IMR-90 (cell line): ENCODE results near the gene PXT1.

ENCODE experiments used
- BHLHE40 ChIP-seq: fragments of 150-350 bp; IDR thresholded peaks from 2 replicates; pipeline ENCODE4 v1.6.1; 2016; ENCODE audit warnings: mild to moderate bottlenecking, low read depth, low read length
- CEBPB ChIP-seq: IDR thresholded peaks from 2 replicates; pipeline ENCODE4 v1.6.1; 2012; ENCODE audit warnings: low read depth, low read length, improper control_type of control experiment
- CHD1 ChIP-seq: IDR thresholded peaks from 2 replicates; pipeline ENCODE4 v1.6.1; 2012; ENCODE audit warnings: low read depth, low read length, improper control_type of control experiment
- MAFK ChIP-seq: IDR thresholded peaks from 2 replicates; pipeline ENCODE4 v1.6.1; 2012; ENCODE audit warnings: low read depth, low read length, improper control_type of control experiment
- MAZ ChIP-seq: IDR thresholded peaks from 2 replicates; pipeline ENCODE4 v1.6.1; 2012; ENCODE audit warnings: low read depth, mild to moderate bottlenecking, low read length, improper control_type of control experiment, moderate library complexity, borderline replicate concordance
- MXI1 ChIP-seq: IDR thresholded peaks from 2 replicates; pipeline ENCODE4 v1.6.1; 2012; ENCODE audit warnings: low read depth, mild to moderate bottlenecking, low read length, moderate library complexity, borderline replicate concordance
- NFE2L2 ChIP-seq: fragments of 150-350 bp; IDR thresholded peaks from 2 replicates; pipeline ENCODE4 v1.6.1; 2016; ENCODE audit warnings: low read depth, mild to moderate bottlenecking, low read length
- POLR2A ChIP-seq: IDR thresholded peaks from 2 replicates; pipeline ENCODE4 v1.6.1; 2012; ENCODE audit warnings: mild to moderate bottlenecking, low read depth, low read length
- RAD21 ChIP-seq: IDR thresholded peaks from 2 replicates; pipeline ENCODE4 v1.6.1; 2012; ENCODE audit warnings: low read length, improper control_type of control experiment
- RCOR1 ChIP-seq: IDR thresholded peaks from 2 replicates; pipeline ENCODE4 v1.6.1; 2012; ENCODE audit warnings: mild to moderate bottlenecking, low read length, improper control_type of control experiment; ENCODE audit not compliant: insufficient replicate concordance
- RFX5 ChIP-seq: IDR thresholded peaks from 2 replicates; pipeline ENCODE4 v1.8.0; 2012; ENCODE audit warnings: low read depth, mild to moderate bottlenecking, low read length, moderate library complexity
- SMC3 ChIP-seq: fragments of 150-350 bp; IDR thresholded peaks from 2 replicates; pipeline ENCODE4 v1.6.1; 2016; ENCODE audit warnings: low read depth, mild to moderate bottlenecking, antibody characterized with exemption, low read length, moderate library complexity
- TF ChIP-seq, protein P1 (sequence below): conservative IDR thresholded peaks from 2 replicates; pipeline ENCODE4 v1.5.1; 2012; ENCODE audit warnings: mild to moderate bottlenecking, low read depth, low read length, improper control_type of control experiment
- TF ChIP-seq, protein P2 (sequence below): fragments of 150-350 bp; IDR thresholded peaks from 2 replicates; pipeline ENCODE4 v1.6.1; 2016; ENCODE audit warnings: low read depth, mild to moderate bottlenecking, low read length, moderate library complexity, borderline replicate concordance

DNA sequence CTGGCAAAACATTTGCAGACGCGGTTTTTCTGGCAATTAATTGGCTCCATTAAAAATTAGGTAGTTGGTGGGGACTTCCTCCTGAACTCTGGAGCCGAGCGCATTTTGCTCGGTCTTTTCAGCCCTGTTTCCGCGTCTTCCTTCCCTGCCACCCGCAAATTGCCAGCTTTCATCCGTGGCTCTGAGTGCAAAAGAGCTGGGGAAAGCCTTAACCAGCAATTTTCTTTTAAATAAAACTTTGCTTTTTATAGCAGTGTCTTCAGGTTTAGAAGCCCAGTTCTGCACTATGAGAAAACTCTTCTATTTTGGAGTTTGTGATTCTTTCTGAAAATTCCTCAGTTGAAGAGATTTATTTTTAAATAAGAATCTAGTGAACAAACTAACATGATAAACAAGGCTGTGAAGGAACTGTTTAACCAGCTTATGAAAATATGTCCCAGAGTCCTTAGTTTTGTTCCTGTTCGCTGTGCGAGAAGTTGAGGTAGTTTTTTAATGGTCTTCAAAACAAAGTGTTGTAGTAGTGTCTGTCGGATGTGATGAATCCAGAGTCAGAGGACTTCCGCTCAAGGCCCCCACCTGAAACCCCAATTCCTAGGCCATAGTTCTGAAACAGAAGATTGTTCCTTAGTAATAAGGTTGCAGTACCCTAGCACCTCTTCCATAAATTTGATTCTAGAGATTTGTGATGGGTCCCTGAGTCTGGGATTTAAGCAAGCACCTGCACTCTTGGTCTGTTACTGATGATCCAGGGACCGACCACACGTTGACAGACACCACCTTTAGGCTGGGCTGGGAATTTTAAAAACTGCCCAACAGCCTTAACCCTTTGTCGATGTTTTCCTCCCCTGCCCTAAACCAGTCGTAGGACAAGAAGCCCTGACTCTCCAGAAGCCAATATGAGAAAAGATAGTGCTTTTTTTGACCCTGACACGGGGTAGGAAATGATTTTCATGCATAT, 1.1 kb upstream of the PXT1 start:
- TF ChIP-seq, protein P1, sequence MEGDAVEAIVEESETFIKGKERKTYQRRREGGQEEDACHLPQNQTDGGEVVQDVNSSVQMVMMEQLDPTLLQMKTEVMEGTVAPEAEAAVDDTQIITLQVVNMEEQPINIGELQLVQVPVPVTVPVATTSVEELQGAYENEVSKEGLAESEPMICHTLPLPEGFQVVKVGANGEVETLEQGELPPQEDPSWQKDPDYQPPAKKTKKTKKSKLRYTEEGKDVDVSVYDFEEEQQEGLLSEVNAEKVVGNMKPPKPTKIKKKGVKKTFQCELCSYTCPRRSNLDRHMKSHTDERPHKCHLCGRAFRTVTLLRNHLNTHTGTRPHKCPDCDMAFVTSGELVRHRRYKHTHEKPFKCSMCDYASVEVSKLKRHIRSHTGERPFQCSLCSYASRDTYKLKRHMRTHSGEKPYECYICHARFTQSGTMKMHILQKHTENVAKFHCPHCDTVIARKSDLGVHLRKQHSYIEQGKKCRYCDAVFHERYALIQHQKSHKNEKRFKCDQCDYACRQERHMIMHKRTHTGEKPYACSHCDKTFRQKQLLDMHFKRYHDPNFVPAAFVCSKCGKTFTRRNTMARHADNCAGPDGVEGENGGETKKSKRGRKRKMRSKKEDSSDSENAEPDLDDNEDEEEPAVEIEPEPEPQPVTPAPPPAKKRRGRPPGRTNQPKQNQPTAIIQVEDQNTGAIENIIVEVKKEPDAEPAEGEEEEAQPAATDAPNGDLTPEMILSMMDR: no peak; the same call in 1 of the 2 replicates
- TF ChIP-seq BHLHE40 (no peak), MAZ (no peak), POLR2A (no peak; the same call in 1 of the 2 replicates), RCOR1 (no peak), NFE2L2 (no peak), CHD1 (no peak), RFX5 (no peak), RAD21 (no peak), SMC3 (no peak), MXI1 (no peak), CEBPB (no peak), MAFK (no peak)
- TF ChIP-seq, protein P2, sequence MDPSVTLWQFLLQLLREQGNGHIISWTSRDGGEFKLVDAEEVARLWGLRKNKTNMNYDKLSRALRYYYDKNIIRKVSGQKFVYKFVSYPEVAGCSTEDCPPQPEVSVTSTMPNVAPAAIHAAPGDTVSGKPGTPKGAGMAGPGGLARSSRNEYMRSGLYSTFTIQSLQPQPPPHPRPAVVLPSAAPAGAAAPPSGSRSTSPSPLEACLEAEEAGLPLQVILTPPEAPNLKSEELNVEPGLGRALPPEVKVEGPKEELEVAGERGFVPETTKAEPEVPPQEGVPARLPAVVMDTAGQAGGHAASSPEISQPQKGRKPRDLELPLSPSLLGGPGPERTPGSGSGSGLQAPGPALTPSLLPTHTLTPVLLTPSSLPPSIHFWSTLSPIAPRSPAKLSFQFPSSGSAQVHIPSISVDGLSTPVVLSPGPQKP: no peak
